HG02973 (cell line): ENCODE results near the gene OR10A7.
A peak's percentile ranks its signal among the peaks of the same experiment; 100 is the strongest.
"Not testable (repeated sequence)": the region's sequence is repeated elsewhere in the genome, so short reads cannot be mapped to it uniquely, and the experiment has no call there.

Experiments
- ATAC-seq: cut with Tn5 transposase; IDR thresholded peaks from one replicate; pipeline ENCODE4 v1.9.1; 2021; ENCODE audit warnings: moderate library complexity; ENCODE audit not compliant: unreplicated experiment

The OR10A7 gene

GRCh38 chr12:55220725-55221124 lies at the start of gene OR10A7:
TSS of gene OR10A7 (plus strand) at chr12:55221025. CDS start at chr12:55221025, 0 bp downstream.
- ATAC-seq = no peak

GRCh38 chr12:55171445-55171844 lies 49.4 kb upstream of the OR10A7 start:
- ATAC-seq = no peak

- ATAC-seq = not testable (repeated sequence)
Observed at GRCh38 chr12:55171846-55172245, 49.0 kb upstream of the OR10A7 start.

GRCh38 chr12:55172686-55173085 lies 48.1 kb upstream of the OR10A7 start:
- no peak for ATAC-seq

GRCh38 chr12:55173456-55173855 lies 47.4 kb upstream of the OR10A7 start:
- no peak for ATAC-seq

GRCh38 chr12:55188573-55188972 lies 32.3 kb upstream of the OR10A7 start:
- no peak for ATAC-seq

- ATAC-seq = peak; percentile 84
Observed at GRCh38 chr12:55188974-55189556, 31.8 kb upstream of the OR10A7 start.

GRCh38 chr12:55194382-55194781 lies 26.4 kb upstream of the OR10A7 start:
- no peak for ATAC-seq

GRCh38 chr12:55226523-55226922 lies 5.7 kb downstream of the OR10A7 start:
- ATAC-seq = no peak

- ATAC-seq = no peak
Observed at GRCh38 chr12:55227643-55228042, 6.8 kb downstream of the OR10A7 start.

- no peak for ATAC-seq
Observed at GRCh38 chr12:55244309-55244708, 23.5 kb downstream of the OR10A7 start, which contains the start of gene OR6C74. TSS of gene OR6C74 (plus strand) at chr12:55244609. CDS start at chr12:55247288, 2,679 bp downstream.

- no peak for ATAC-seq
Observed at GRCh38 chr12:55246159-55246558, 25.3 kb downstream of the OR10A7 start.

GRCh38 chr12:55250944-55251343 lies 30.1 kb downstream of the OR10A7 start:
- no peak for ATAC-seq

- ATAC-seq = no peak
Observed at GRCh38 chr12:55253281-55253680, 32.5 kb downstream of the OR10A7 start.

- ATAC-seq = no peak
Observed at GRCh38 chr12:55256831-55257230, 36.0 kb downstream of the OR10A7 start.

- no peak for ATAC-seq
Observed at GRCh38 chr12:55258303-55258702, 37.5 kb downstream of the OR10A7 start.
